NCI-H2107 treated with DMSO at 0.1 percent for 48 hours (cell line): ENCODE data around the gene DNAJC5.
"Not testable (repeated sequence)": the region's sequence is repeated elsewhere in the genome, so short reads cannot be mapped to it uniquely, and the experiment has no call there.

Experiments used
- DNase-seq: peaks from one replicate; lab custom pipeline; 2025; ENCODE audit not compliant: unreplicated experiment; lab: John Stamatoyannopoulos, UW

DNAJC5 gene

GRCh38 chr20:63966172-63966943 is 71.4 kb downstream of the DNAJC5 start:
- no peak for DNase-seq

- DNase-seq = no peak
Measured at GRCh38 chr20:63966944-63967322, 72.0 kb downstream of the DNAJC5 start.

- DNase-seq = no peak
Measured at GRCh38 chr20:63967330-63968135, 72.6 kb downstream of the DNAJC5 start.

GRCh38 chr20:63968136-63968927 is 73.4 kb downstream of the DNAJC5 start:
- no peak for DNase-seq

- DNase-seq = no peak
Measured at GRCh38 chr20:63968928-63969760, 74.2 kb downstream of the DNAJC5 start.

GRCh38 chr20:63969838-63970713 is 75.2 kb downstream of the DNAJC5 start, which contains the start of gene ZNF512B:
Gene ZNF512B, minus strand, starts transcription at chr20:63969930. Its CDS starts 1,980 bp downstream, at chr20:63967950.
- DNase-seq = no peak

GRCh38 chr20:63970714-63971431 is 75.9 kb downstream of the DNAJC5 start:
- DNase-seq = no peak

- DNase-seq = not testable (repeated sequence)
Measured at GRCh38 chr20:63971960-63972311, 77.0 kb downstream of the DNAJC5 start.

GRCh38 chr20:63972312-63973159 is 77.6 kb downstream of the DNAJC5 start:
- DNase-seq = no peak

GRCh38 chr20:63973160-63973479 is 78.2 kb downstream of the DNAJC5 start:
- no peak for DNase-seq

- peak; percentile 70 for DNase-seq
Measured at GRCh38 chr20:63973636-63974401, 78.9 kb downstream of the DNAJC5 start.

GRCh38 chr20:63974402-63975200 is 79.7 kb downstream of the DNAJC5 start:
- peak; percentile 85 for DNase-seq

- DNase-seq = not testable (repeated sequence)
Measured at GRCh38 chr20:63976511-63976910, 81.6 kb downstream of the DNAJC5 start.

GRCh38 chr20:63976980-63977738 is 82.2 kb downstream of the DNAJC5 start:
- DNase-seq = no peak

GRCh38 chr20:63977739-63978276 is 82.9 kb downstream of the DNAJC5 start:
- no peak for DNase-seq
